Suprapubic skin (tissue), 4 donors: ENCODE results near the gene CLCN6. TPM values are rescaled to one million over a fixed set of nuclear protein-coding genes. Genes with fewer than 3 reads are reported as not detected.

Source experiments
- DNase-seq, 2 donors: peaks; one replicate each; pipeline ENCODE4 v3.0.0-alpha.2; 2019; ENCODE audit warnings: low spot score in 2 of 2
- H3K27ac ChIP-seq: fragments of 200-600 bp; sonication (generic); one replicate; pipeline ENCODE4 v1.5.1; 2019
- H3K27me3 ChIP-seq: fragments of 200-600 bp; sonication (generic); one replicate; pipeline ENCODE4 v1.5.1; 2019
- H3K36me3 ChIP-seq: fragments of 200-600 bp; sonication (generic); one replicate; pipeline ENCODE4 v1.5.1; 2019
- H3K4me1 ChIP-seq: fragments of 200-600 bp; sonication (generic); one replicate; pipeline ENCODE4 v1.5.1; 2019
- H3K4me3 ChIP-seq: fragments of 200-600 bp; sonication (generic); one replicate; pipeline ENCODE4 v1.5.1; 2019; ENCODE audit warnings: mild to moderate bottlenecking
- H3K9me3 ChIP-seq: fragments of 200-600 bp; sonication (generic); one replicate; pipeline ENCODE4 v1.5.1; 2019
- CTCF ChIP-seq, 2 donors: fragments of 200-600 bp in 1 of 2; fragments of 450-650 bp in 1 of 2; sonication (generic) in 1 of 2; IDR thresholded peaks; one replicate each; pipeline ENCODE4 v1.5.1; 2016 to 2019; ENCODE audit warnings: antibody characterized with exemption in 2 of 2, mild to moderate bottlenecking in 1 of 2, moderate library complexity in 1 of 2
- EP300 ChIP-seq: sonication (generic); formaldehyde crosslinking; IDR thresholded peaks from one replicate; pipeline ENCODE4 v1.6.1; 2017; ENCODE audit warnings: antibody characterized with exemption
- POLR2A ChIP-seq, 2 donors: fragments of 450-650 bp; IDR thresholded peaks; one replicate each; pipeline ENCODE4 v1.6.1; 2017; ENCODE audit warnings: antibody characterized with exemption in 2 of 2, mild to moderate bottlenecking in 2 of 2, moderate library complexity in 2 of 2
- POLR2AphosphoS5 ChIP-seq, 3 donors: sonication (generic); formaldehyde crosslinking; IDR thresholded peaks; one replicate each; pipeline ENCODE4 v1.6.1; 2017; ENCODE audit warnings: antibody characterized with exemption in 3 of 3
- WGBS: methylation state at CpG from one replicate; pipeline ENCODE4 v1.1.5; 2018; 5-methylcytosine and 5-hydroxymethylcytosine counted together
- total RNA-seq, 4 donors: library from RNA; depleted of rRNA; stranded (reverse); fragments of >200 nt; gene quantifications; one replicate each; pipeline ENCODE4 v1.1.0, GENCODE V29; 2016

The CLCN6 gene
- total RNA-seq, 4 donors from 2014 or later = 6.2 to 22.5 (median 10.2) TPM

GRCh38 chr1:11869104-11869503, 63.1 kb downstream of the CLCN6 start:
- 86% methylated on average over 3 of the region's 3 CpGs for WGBS
- TF ChIP-seq CTCF (IDR thresholded peaks at IDR 0.05) (no peak), EP300 (no peak)
- H3K36me3 ChIP-seq = no peaks in the 10 kb centered on the region
- H3K27ac ChIP-seq = no peak overlapping the region
- H3K9me3 ChIP-seq = no peaks in the 10 kb centered on the region
- peaks cover 6% of the 10 kb centered on the region for H3K27me3 ChIP-seq
- no peak for DNase-seq
- no peak overlapping the region for H3K4me3 ChIP-seq
- peaks cover 5% of the 10 kb centered on the region for H3K4me1 ChIP-seq

DNA sequence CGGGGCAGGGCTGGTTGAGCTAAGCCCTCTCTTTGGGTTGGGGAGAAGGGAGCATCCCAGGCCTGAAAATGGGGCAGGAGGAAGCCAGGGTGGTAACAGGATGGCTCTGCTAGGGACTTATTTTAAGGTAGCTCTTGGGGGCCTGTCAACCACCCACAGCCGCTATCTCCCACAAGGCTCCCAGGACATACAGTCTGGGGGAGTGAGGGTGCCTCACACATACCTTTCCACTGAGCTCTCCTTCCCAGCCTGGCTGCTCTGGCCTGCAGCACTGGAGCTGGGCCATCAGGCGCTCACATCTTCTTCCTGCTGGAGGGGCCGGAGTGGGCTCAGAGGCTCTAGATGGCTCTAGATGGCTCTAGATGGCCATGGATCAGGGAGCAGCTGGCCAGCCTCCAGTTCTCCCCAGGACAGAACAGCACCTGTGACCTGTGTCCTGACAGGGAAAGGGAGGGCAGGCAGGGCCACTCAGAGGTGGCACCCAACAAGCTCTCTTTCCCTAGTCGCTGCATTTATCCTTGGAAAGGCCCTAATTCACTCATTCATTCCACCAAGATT, 63.7 kb downstream of the CLCN6 start:
- 88% methylated on average over 5 of the region's 5 CpGs for WGBS
- Histone ChIP-seq H3K36me3 (no peaks in the 10 kb centered on the region), H3K4me1 (peaks cover 5% of the 10 kb centered on the region), H3K4me3 (no peak overlapping the region), H3K27ac (no peak overlapping the region), H3K27me3 (peaks cover 6% of the 10 kb centered on the region), H3K9me3 (no peaks in the 10 kb centered on the region)
- no peak for TF ChIP-seq POLR2A (IDR thresholded peaks at IDR 0.05)
- TF ChIP-seq POLR2AphosphoS5 (IDR thresholded peaks at IDR 0.05) = no peak
- TF ChIP-seq EP300 = no peak
- no peak for TF ChIP-seq CTCF (IDR thresholded peaks at IDR 0.05)
- DNase-seq = no peak

GRCh38 chr1:11872545-11872944, 66.6 kb downstream of the CLCN6 start:
- no peak overlapping the region for H3K27ac ChIP-seq
- TF ChIP-seq EP300 = no peak
- TF ChIP-seq POLR2AphosphoS5 (IDR thresholded peaks at IDR 0.05) = no peak
- no peak for TF ChIP-seq CTCF (IDR thresholded peaks at IDR 0.05)
- TF ChIP-seq POLR2A (IDR thresholded peaks at IDR 0.05) = no peak
- DNase-seq = no peak
- peaks cover 5% of the 10 kb centered on the region for H3K4me1 ChIP-seq
- H3K36me3 ChIP-seq = no peaks in the 10 kb centered on the region
- no peak overlapping the region for H3K4me3 ChIP-seq
- 55% methylated on average over 7 of the region's 7 CpGs for WGBS
- no peaks in the 10 kb centered on the region for H3K9me3 ChIP-seq
- H3K27me3 ChIP-seq = peaks cover 7% of the 10 kb centered on the region

DNA sequence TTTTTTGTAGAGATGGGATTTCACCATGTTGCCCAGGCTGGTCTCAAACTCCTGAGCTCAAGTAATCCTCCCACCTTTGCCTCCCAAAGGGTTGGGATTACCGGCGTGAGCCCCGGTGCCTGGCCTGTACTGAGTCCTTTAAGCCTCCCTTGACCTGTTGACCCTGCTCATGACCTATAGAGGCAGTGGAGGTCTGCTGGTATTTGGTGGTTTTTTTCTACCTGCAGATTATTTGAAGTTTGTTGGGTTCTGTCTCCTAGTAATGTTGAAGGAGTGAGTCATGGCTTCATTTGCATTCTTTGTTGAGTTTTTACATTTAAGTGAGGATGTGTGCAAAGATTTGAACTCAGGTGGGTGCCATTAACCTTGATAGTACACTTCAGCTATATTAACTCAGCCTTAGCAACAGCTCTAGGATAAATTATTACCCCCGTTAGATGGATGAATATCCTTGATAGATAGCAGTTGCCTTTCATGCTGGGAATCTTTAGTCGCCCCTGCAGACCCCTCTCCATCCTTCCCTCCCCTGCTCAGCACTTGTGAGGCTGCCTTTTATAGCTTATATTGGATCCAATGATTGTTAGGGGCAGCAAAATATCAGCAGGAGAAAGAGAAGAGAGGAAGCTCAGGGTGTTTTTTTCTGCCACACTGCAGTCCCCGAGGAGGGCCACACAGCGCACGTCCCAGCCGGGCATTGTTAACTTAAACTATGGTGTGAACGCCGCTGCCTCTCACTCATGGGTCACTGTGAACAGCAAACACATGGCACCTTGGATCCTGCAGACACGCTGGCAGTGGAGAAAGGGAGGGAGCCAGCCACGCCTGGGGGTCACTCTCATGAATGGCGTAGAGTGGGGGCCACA, 67.6 kb downstream of the CLCN6 start:
- H3K27me3 ChIP-seq = peaks cover 17% of the 10 kb centered on the region
- peaks cover 5% of the 10 kb centered on the region for H3K4me1 ChIP-seq

More for the DNA sequence above, 67.6 kb downstream of the CLCN6 start:
- TF ChIP-seq POLR2A (IDR thresholded peaks at IDR 0.05) = no peak
- TF ChIP-seq POLR2AphosphoS5 (IDR thresholded peaks at IDR 0.05) = no peak
- no peak for TF ChIP-seq EP300
- TF ChIP-seq CTCF (IDR thresholded peaks at IDR 0.05) = no peak
- no peak for DNase-seq
- no peaks in the 10 kb centered on the region for H3K9me3 ChIP-seq
- H3K27ac ChIP-seq = no peak overlapping the region
- 71% methylated on average over 14 of the region's 14 CpGs for WGBS
- no peak overlapping the region for H3K4me3 ChIP-seq
- no peaks in the 10 kb centered on the region for H3K36me3 ChIP-seq
